Measurements from ENCODE around the gene DNAJC15. TPM values are rescaled to one million over a fixed set of nuclear protein-coding genes. Genes with fewer than 3 reads are reported as not detected.

The DNAJC15 gene
- total RNA-seq, 1 experiment from 2014 or later: 72.2 TPM

- no peak overlapping the region for H3K27ac Mint-ChIP-seq (ENCODE audit: unreplicated experiment)
- CTCF ChIA-PET: no interaction called here
These were observed 104.4 kb downstream of the DNAJC15 start for GRCh38 chr13:43127827-43128226.

GRCh38 chr13:43128504-43128961 is 105.1 kb downstream of the DNAJC15 start:
- Histone ChIP-seq H3K36me3 (ENCODE audit: control insufficient read depth, insufficient read depth, low read length) (no peaks in the 10 kb centered on the region), H3K27me3 (replicated peaks; ENCODE audit: control insufficient read depth, insufficient read depth, low read length) (no peaks in the 10 kb centered on the region; the same call in 1 of the 2 replicates), H3K4me3 (ENCODE audit: low read depth, low read length) (no peak overlapping the region), H3K4me1 (peaks cover 9% of the 10 kb centered on the region), H3K9me3 (no peaks in the 10 kb centered on the region)
- H3K9me3 Mint-ChIP-seq (ENCODE audit: unreplicated experiment): no peaks in the 10 kb centered on the region
- no peaks in the 10 kb centered on the region for H3K36me3 Mint-ChIP-seq (ENCODE audit: insufficient read depth, unreplicated experiment)
- ChIA-PET CTCF (no interaction called here), POLR2A (no interaction called here)
- peaks cover 15% of the 10 kb centered on the region for H3K4me1 Mint-ChIP-seq (ENCODE audit: low read depth, unreplicated experiment)
- no peaks in the 10 kb centered on the region for H3K27me3 Mint-ChIP-seq (ENCODE audit: insufficient read depth, unreplicated experiment)
- no peak overlapping the region for H3K4me3 Mint-ChIP-seq (ENCODE audit: unreplicated experiment)
- TF ChIP-seq, protein P1, sequence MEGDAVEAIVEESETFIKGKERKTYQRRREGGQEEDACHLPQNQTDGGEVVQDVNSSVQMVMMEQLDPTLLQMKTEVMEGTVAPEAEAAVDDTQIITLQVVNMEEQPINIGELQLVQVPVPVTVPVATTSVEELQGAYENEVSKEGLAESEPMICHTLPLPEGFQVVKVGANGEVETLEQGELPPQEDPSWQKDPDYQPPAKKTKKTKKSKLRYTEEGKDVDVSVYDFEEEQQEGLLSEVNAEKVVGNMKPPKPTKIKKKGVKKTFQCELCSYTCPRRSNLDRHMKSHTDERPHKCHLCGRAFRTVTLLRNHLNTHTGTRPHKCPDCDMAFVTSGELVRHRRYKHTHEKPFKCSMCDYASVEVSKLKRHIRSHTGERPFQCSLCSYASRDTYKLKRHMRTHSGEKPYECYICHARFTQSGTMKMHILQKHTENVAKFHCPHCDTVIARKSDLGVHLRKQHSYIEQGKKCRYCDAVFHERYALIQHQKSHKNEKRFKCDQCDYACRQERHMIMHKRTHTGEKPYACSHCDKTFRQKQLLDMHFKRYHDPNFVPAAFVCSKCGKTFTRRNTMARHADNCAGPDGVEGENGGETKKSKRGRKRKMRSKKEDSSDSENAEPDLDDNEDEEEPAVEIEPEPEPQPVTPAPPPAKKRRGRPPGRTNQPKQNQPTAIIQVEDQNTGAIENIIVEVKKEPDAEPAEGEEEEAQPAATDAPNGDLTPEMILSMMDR (IDR thresholded peaks at IDR 0.05; ENCODE audit: insufficient read depth in 1 of 2, low read depth in 1 of 2, low read length in 1 of 2, severe bottlenecking in 1 of 2, unreplicated experiment in 1 of 2): no peak
- H3K27ac Mint-ChIP-seq (ENCODE audit: unreplicated experiment): no peak overlapping the region
- no peak for DNase-seq
- intact Hi-C loops (cut with micrococcal nuclease; ENCODE audit: unreplicated experiment): no loop called here
- no TSS peak for BruUV-seq (replicated peaks)

More at GRCh38 chr13:43127827-43128226, 104.4 kb downstream of the DNAJC15 start:
- TF ChIP-seq, protein P1 (IDR thresholded peaks at IDR 0.05; ENCODE audit: insufficient read depth in 1 of 2, low read depth in 1 of 2, low read length in 1 of 2, severe bottlenecking in 1 of 2, unreplicated experiment in 1 of 2): no peak
- Mint-ChIP-seq H3K4me1 (ENCODE audit: low read depth, unreplicated experiment) (peaks cover 13% of the 10 kb centered on the region), H3K9me3 (ENCODE audit: unreplicated experiment) (no peaks in the 10 kb centered on the region), H3K36me3 (ENCODE audit: insufficient read depth, unreplicated experiment) (no peaks in the 10 kb centered on the region), H3K4me3 (ENCODE audit: unreplicated experiment) (no peak overlapping the region), H3K27me3 (ENCODE audit: insufficient read depth, unreplicated experiment) (no peaks in the 10 kb centered on the region)
- DNase-seq: no peak
- Histone ChIP-seq H3K4me1 (peaks cover 4% of the 10 kb centered on the region; the same call in 1 of the 2 replicates), H3K36me3 (ENCODE audit: control insufficient read depth, insufficient read depth, low read length) (no peaks in the 10 kb centered on the region), H3K4me3 (ENCODE audit: low read depth, low read length) (no peak overlapping the region), H3K27me3 (replicated peaks; ENCODE audit: control insufficient read depth, insufficient read depth, low read length) (no peaks in the 10 kb centered on the region; the same call in 1 of the 2 replicates), H3K9me3 (no peaks in the 10 kb centered on the region)
- intact Hi-C loops (cut with micrococcal nuclease; ENCODE audit: unreplicated experiment): no loop called here
- no TSS peak for BruUV-seq (replicated peaks)
- POLR2A ChIA-PET: no interaction called here

- H3K4me1 ChIP-seq: peaks cover 14% of the 10 kb centered on the region
- H3K27ac Mint-ChIP-seq (ENCODE audit: unreplicated experiment): no peak overlapping the region
- no peak overlapping the region for H3K4me3 Mint-ChIP-seq (ENCODE audit: unreplicated experiment)
- H3K9me3 ChIP-seq: no peaks in the 10 kb centered on the region
- H3K4me3 ChIP-seq (ENCODE audit: low read depth, low read length): no peak overlapping the region
- CTCF ChIA-PET: interaction anchor here (0.9 kb wide), 1 partner anchor 31 kb away, joined by 3 read pairs; no protein-coding TSS in a partner anchor
- H3K27me3 ChIP-seq (replicated peaks; ENCODE audit: control insufficient read depth, insufficient read depth, low read length): no peaks in the 10 kb centered on the region; the same call in 1 of the 2 replicates
- no TSS peak for BruUV-seq (replicated peaks)
- H3K36me3 ChIP-seq (ENCODE audit: control insufficient read depth, insufficient read depth, low read length): no peaks in the 10 kb centered on the region
- H3K36me3 Mint-ChIP-seq (ENCODE audit: insufficient read depth, unreplicated experiment): no peaks in the 10 kb centered on the region
- H3K9me3 Mint-ChIP-seq (ENCODE audit: unreplicated experiment): no peaks in the 10 kb centered on the region
- TF ChIP-seq, protein P1 (IDR thresholded peaks at IDR 0.05; ENCODE audit: insufficient read depth in 1 of 2, low read depth in 1 of 2, low read length in 1 of 2, severe bottlenecking in 1 of 2, unreplicated experiment in 1 of 2): no peak
- no peak for DNase-seq
- intact Hi-C loops (cut with micrococcal nuclease; ENCODE audit: unreplicated experiment): no loop called here
- H3K4me1 Mint-ChIP-seq (ENCODE audit: low read depth, unreplicated experiment): peaks cover 21% of the 10 kb centered on the region
- H3K27me3 Mint-ChIP-seq (ENCODE audit: insufficient read depth, unreplicated experiment): no peaks in the 10 kb centered on the region
- POLR2A ChIA-PET: no interaction called here
These were observed 105.7 kb downstream of the DNAJC15 start for GRCh38 chr13:43129066-43129465.

Data from Caco-2 (cell line).